ENCODE measurements around the gene NTM. TPM values are rescaled to one million over a fixed set of nuclear protein-coding genes. Genes with fewer than 3 reads are reported as not detected.

The NTM gene
- total and polyA plus RNA-seq, 2 donors (not counting 3 experiments of a cell fraction or from before 2014, with no cell fraction given): 1.00 to 1.1 TPM

DNA sequence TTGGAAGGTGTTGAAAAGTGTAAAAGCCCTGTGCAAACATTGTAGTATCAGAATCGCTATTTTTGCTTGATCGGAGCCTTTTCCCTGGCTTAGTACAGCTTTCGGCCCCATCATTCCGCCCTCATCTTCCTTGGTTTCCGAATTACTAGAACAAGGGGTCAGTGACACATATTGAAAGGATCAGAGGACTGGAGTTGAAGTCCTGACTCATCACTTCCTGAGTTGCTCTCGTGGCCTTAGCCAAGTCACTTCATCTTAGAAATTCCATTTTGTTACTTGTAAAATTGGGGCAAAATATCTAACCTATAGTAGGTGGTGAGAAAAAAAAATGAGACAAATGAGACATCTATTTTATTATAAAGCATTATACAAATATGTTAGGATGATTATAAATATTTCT, 375.0 kb downstream of the NTM start:
- dilution Hi-C loops (cut with MboI; ENCODE audit: extremely low pct_ligation_motif_present, low sequenced_read_pairs): loop anchor here (25.0 kb wide), 1 partner anchor 167 kb away; no protein-coding TSS in a partner anchor
- TF ChIP-seq EZH2 (IDR thresholded peaks at IDR 0.05; ENCODE audit: borderline replicate concordance, low read depth, low read length, severe bottlenecking): no peak
- peak; percentile 95 for TF ChIP-seq FOS (IDR thresholded peaks at IDR 0.05; ENCODE audit: borderline replicate concordance, insufficient read depth, low read length)
- peak; percentile 73 for TF ChIP-seq POLR2AphosphoS5 (IDR thresholded peaks at IDR 0.05; ENCODE audit: insufficient read depth, low read depth, low read length)
- TF ChIP-seq JUN (IDR thresholded peaks at IDR 0.05; ENCODE audit: borderline replicate concordance, insufficient read depth, insufficient read length, low read depth): peak; percentile 93
- BruUV-seq (replicated peaks): no TSS peak
- ChIA-PET CTCF (interaction anchor here (0.7 to 6.5 kb wide), 12 partner anchors 8 to 1319 kb away, joined by 3 to 267 read pairs (median 4); no protein-coding TSS in a partner anchor), POLR2A (no interaction called here)
- H3K4me1 ChIP-seq (ENCODE audit: control insufficient read depth, extremely low read depth, insufficient read depth, low read length): peaks cover 56% of the 10 kb centered on the region
- no peaks in the 10 kb centered on the region for H3K36me3 ChIP-seq (ENCODE audit: control insufficient read depth in 2 of 2, extremely low read depth in 1 of 2, insufficient read depth in 2 of 2, low read length in 2 of 2)
- peak overlapping the region in 1 of 3 experiments; percentile 24 for H3K4me3 ChIP-seq (replicated peaks in 1 of 3; ENCODE audit: insufficient read depth in 1 of 3, low read depth in 1 of 3, low read length in 3 of 3)
- H3K9me1 ChIP-seq (replicated peaks; ENCODE audit: control insufficient read depth, extremely low read depth, insufficient read depth, low read length): no peaks in the 10 kb centered on the region
- H2AFZ ChIP-seq (ENCODE audit: low read depth, low read length): no peak overlapping the region
- H4K20me1 ChIP-seq (replicated peaks; ENCODE audit: control insufficient read depth, extremely low read depth, insufficient read depth, low read length): no peaks in the 10 kb centered on the region
- H3K27me3 ChIP-seq (ENCODE audit: control insufficient read depth in 2 of 2, insufficient read depth in 2 of 2, low read length in 2 of 2): no peaks in the 10 kb centered on the region
- no peaks in the 10 kb centered on the region for H3K79me2 ChIP-seq (ENCODE audit: control insufficient read depth, insufficient read depth, low read length)
- H3K27ac ChIP-seq (ENCODE audit: insufficient read depth, low read depth, low read length): peak overlapping the region; percentile 95
- intact Hi-C loops (cut with micrococcal nuclease): loop anchor here (1.0 to 5.0 kb wide), 6 partner anchors 32 to 838 kb away; no protein-coding TSS in a partner anchor
- no peaks in the 10 kb centered on the region for H3K9me3 ChIP-seq (replicated peaks; ENCODE audit: control insufficient read depth, insufficient read depth, low read length)
- peak overlapping the region; percentile 62 for H3K9ac ChIP-seq (replicated peaks; ENCODE audit: extremely low read depth, insufficient read depth, low read length)
- FAIRE-seq (peak; percentile 83), DNase-seq (ENCODE audit: low read depth, low spot score) (peak; percentile 78)
- peak overlapping the region; percentile 65 for H3K4me2 ChIP-seq (ENCODE audit: insufficient read depth, low read length)

DNA sequence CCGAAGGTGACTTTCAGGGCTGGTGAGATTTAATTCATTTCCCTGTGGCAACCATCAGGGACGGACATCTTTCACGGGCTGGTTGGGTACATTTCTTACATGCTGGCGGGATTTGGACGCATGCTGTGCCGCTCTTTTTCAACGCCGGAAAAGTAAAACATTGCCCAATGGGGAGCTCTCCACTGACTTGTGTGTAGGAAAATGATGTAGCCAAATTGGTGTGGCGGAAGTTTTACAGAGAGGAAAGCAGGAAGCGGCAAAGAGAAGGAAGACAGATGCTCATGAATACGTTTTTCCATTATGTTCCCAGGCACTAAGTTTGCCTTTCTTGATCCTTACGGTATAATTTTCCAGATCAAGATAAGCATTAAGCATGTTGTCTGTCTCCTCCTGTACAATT, 375.8 kb downstream of the NTM start:
- dilution Hi-C loops (cut with MboI; ENCODE audit: extremely low pct_ligation_motif_present, low sequenced_read_pairs): loop anchor here (25.0 kb wide), 1 partner anchor 166 kb away; no protein-coding TSS in a partner anchor

More for the DNA sequence above, 375.8 kb downstream of the NTM start:
- DNase-seq (ENCODE audit: low read depth, low spot score) (no peak), FAIRE-seq (no peak)
- no peaks in the 10 kb centered on the region for H3K79me2 ChIP-seq (ENCODE audit: control insufficient read depth, insufficient read depth, low read length)
- no peaks in the 10 kb centered on the region for H3K9me1 ChIP-seq (replicated peaks; ENCODE audit: control insufficient read depth, extremely low read depth, insufficient read depth, low read length)
- peaks cover 56% of the 10 kb centered on the region for H3K4me1 ChIP-seq (ENCODE audit: control insufficient read depth, extremely low read depth, insufficient read depth, low read length)
- ChIA-PET POLR2A (no interaction called here), CTCF (interaction anchor here (1.2 to 6.5 kb wide), 8 partner anchors 9 to 1195 kb away, joined by 3 to 267 read pairs (median 90); no protein-coding TSS in a partner anchor)
- no peak for TF ChIP-seq MYC (IDR thresholded peaks at IDR 0.05; ENCODE audit: low read depth, low read length)
- TF ChIP-seq, protein P1, sequence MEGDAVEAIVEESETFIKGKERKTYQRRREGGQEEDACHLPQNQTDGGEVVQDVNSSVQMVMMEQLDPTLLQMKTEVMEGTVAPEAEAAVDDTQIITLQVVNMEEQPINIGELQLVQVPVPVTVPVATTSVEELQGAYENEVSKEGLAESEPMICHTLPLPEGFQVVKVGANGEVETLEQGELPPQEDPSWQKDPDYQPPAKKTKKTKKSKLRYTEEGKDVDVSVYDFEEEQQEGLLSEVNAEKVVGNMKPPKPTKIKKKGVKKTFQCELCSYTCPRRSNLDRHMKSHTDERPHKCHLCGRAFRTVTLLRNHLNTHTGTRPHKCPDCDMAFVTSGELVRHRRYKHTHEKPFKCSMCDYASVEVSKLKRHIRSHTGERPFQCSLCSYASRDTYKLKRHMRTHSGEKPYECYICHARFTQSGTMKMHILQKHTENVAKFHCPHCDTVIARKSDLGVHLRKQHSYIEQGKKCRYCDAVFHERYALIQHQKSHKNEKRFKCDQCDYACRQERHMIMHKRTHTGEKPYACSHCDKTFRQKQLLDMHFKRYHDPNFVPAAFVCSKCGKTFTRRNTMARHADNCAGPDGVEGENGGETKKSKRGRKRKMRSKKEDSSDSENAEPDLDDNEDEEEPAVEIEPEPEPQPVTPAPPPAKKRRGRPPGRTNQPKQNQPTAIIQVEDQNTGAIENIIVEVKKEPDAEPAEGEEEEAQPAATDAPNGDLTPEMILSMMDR (IDR thresholded peaks at IDR 0.05; ENCODE audit: extremely low read depth in 1 of 2, insufficient read depth in 1 of 2, low read depth in 1 of 2, low read length in 2 of 2): no peak
- TF ChIP-seq, protein P2, sequence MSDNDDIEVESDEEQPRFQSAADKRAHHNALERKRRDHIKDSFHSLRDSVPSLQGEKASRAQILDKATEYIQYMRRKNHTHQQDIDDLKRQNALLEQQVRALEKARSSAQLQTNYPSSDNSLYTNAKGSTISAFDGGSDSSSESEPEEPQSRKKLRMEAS (IDR thresholded peaks at IDR 0.05; ENCODE audit: insufficient read depth, insufficient read length): no peak
- no peak for TF ChIP-seq POLR2AphosphoS5 (IDR thresholded peaks at IDR 0.05; ENCODE audit: insufficient read depth, low read depth, low read length)
- TF ChIP-seq JUN (IDR thresholded peaks at IDR 0.05; ENCODE audit: borderline replicate concordance, insufficient read depth, insufficient read length, low read depth): no peak
- no peak for TF ChIP-seq EZH2 (IDR thresholded peaks at IDR 0.05; ENCODE audit: borderline replicate concordance, low read depth, low read length, severe bottlenecking)
- TF ChIP-seq FOS (IDR thresholded peaks at IDR 0.05; ENCODE audit: borderline replicate concordance, insufficient read depth, low read length): no peak
- TF ChIP-seq GATA2 (IDR thresholded peaks at IDR 0.05; ENCODE audit: insufficient read depth, insufficient read length, low read depth, low read length): no peak
- TF ChIP-seq POLR2A (IDR thresholded peaks at IDR 0.05; ENCODE audit: low read depth, low read length): no peak
- intact Hi-C loops (cut with micrococcal nuclease): loop anchor here (5.0 kb wide), 2 partner anchors 366 to 839 kb away; no protein-coding TSS in a partner anchor
- H3K9me3 ChIP-seq (replicated peaks; ENCODE audit: control insufficient read depth, insufficient read depth, low read length): no peaks in the 10 kb centered on the region
- H3K27ac ChIP-seq (ENCODE audit: insufficient read depth, low read depth, low read length): peak overlapping the region; percentile 95
- H3K27me3 ChIP-seq (ENCODE audit: control insufficient read depth in 2 of 2, insufficient read depth in 2 of 2, low read length in 2 of 2): no peaks in the 10 kb centered on the region
- H2AFZ ChIP-seq (ENCODE audit: low read depth, low read length): peak overlapping the region; percentile 43
- H3K36me3 ChIP-seq (ENCODE audit: control insufficient read depth in 2 of 2, extremely low read depth in 1 of 2, insufficient read depth in 2 of 2, low read length in 2 of 2): no peaks in the 10 kb centered on the region
- BruUV-seq (replicated peaks): no TSS peak
- H3K9ac ChIP-seq (replicated peaks; ENCODE audit: extremely low read depth, insufficient read depth, low read length): peak overlapping the region; percentile 62
- H3K4me2 ChIP-seq (ENCODE audit: insufficient read depth, low read length): peak overlapping the region; percentile 65
- H4K20me1 ChIP-seq (replicated peaks; ENCODE audit: control insufficient read depth, extremely low read depth, insufficient read depth, low read length): no peaks in the 10 kb centered on the region
- no peak overlapping the region for H3K4me3 ChIP-seq (replicated peaks in 1 of 3; ENCODE audit: insufficient read depth in 1 of 3, low read depth in 1 of 3, low read length in 3 of 3)

Data from endothelial cell of umbilical vein (primary cell).